ENCODE results near the gene OR2V1. TPM values are rescaled to one million over a fixed set of nuclear protein-coding genes. Genes with fewer than 3 reads are reported as not detected.

The OR2V1 gene
- total RNA-seq, 1 donor from 2014 or later = not detected

- TF ChIP-seq EZH2 (IDR thresholded peaks at IDR 0.05) = no peak
- no peak for TF ChIP-seq EZH2phosphoT487 (IDR thresholded peaks at IDR 0.05)
- no peak for TF ChIP-seq CTCF (IDR thresholded peaks at IDR 0.05)
- DNase-seq (ENCODE audit: low spot score) = no peak
- H3K27me3 ChIP-seq = peaks cover 17% of the 10 kb centered on the region
- Mint-ChIP-seq H3K4me3 (no peak overlapping the region), H3K27me3 (ENCODE audit: insufficient read depth, low read depth) (peaks cover 12% of the 10 kb centered on the region), H3K36me3 (no peaks in the 10 kb centered on the region), H3K4me1 (peaks cover 9% of the 10 kb centered on the region), H3K27ac (no peak overlapping the region), H3K9me3 (no peaks in the 10 kb centered on the region)
- no peak overlapping the region for H3K9ac ChIP-seq
- no peak overlapping the region for H3K27ac ChIP-seq
- peaks cover 16% of the 10 kb centered on the region for H3F3A ChIP-seq (ENCODE audit: low read depth)
- H4K20me1 ChIP-seq (ENCODE audit: low read depth) = no peaks in the 10 kb centered on the region
- no peaks in the 10 kb centered on the region for H3K36me3 ChIP-seq
- H3K4me1 ChIP-seq = no peaks in the 10 kb centered on the region
- H3K4me3 ChIP-seq = no peak overlapping the region
- H3K79me2 ChIP-seq (ENCODE audit: low read depth) = no peaks in the 10 kb centered on the region
- no peak overlapping the region for H2AFZ ChIP-seq (replicated peaks)
- no peaks in the 10 kb centered on the region for H3K9me3 ChIP-seq (ENCODE audit: low read depth)
- no peak overlapping the region for H3K4me2 ChIP-seq
These were observed 25.8 kb upstream of the OR2V1 start for GRCh38 chr5:181156758-181157157.

GRCh38 chr5:181153814-181154213 lies 22.8 kb upstream of the OR2V1 start:
- Histone ChIP-seq H3K27me3 (peaks cover 17% of the 10 kb centered on the region), H3K79me2 (ENCODE audit: low read depth) (no peaks in the 10 kb centered on the region)

GRCh38 chr5:181152406-181152805 lies 21.4 kb upstream of the OR2V1 start:
- no peaks in the 10 kb centered on the region for H3K36me3 Mint-ChIP-seq
- no peak for TF ChIP-seq EZH2phosphoT487 (IDR thresholded peaks at IDR 0.05)
- no peak for TF ChIP-seq CTCF (IDR thresholded peaks at IDR 0.05)
- no peak for TF ChIP-seq EZH2 (IDR thresholded peaks at IDR 0.05)
- H3K27me3 Mint-ChIP-seq (ENCODE audit: insufficient read depth, low read depth) = peaks cover 14% of the 10 kb centered on the region
- no peaks in the 10 kb centered on the region for H3K9me3 Mint-ChIP-seq
- H3K36me3 ChIP-seq = no peaks in the 10 kb centered on the region
- H3K27ac ChIP-seq = no peak overlapping the region
- no peaks in the 10 kb centered on the region for H4K20me1 ChIP-seq (ENCODE audit: low read depth)
- no peaks in the 10 kb centered on the region for H3K4me1 Mint-ChIP-seq
- no peak overlapping the region for H3K4me3 Mint-ChIP-seq
- no peaks in the 10 kb centered on the region for H3K79me2 ChIP-seq (ENCODE audit: low read depth)
- H3K27me3 ChIP-seq = peaks cover 9% of the 10 kb centered on the region
- no peak overlapping the region for H3K4me2 ChIP-seq
- no peak for DNase-seq (ENCODE audit: low spot score)
- no peak overlapping the region for H3K4me3 ChIP-seq
- no peaks in the 10 kb centered on the region for H3F3A ChIP-seq (ENCODE audit: low read depth)
- H3K9me3 ChIP-seq (ENCODE audit: low read depth) = no peaks in the 10 kb centered on the region
- no peaks in the 10 kb centered on the region for H3K4me1 ChIP-seq
- H3K9ac ChIP-seq = no peak overlapping the region
- no peak overlapping the region for H2AFZ ChIP-seq (replicated peaks)
- H3K27ac Mint-ChIP-seq = no peak overlapping the region

More at GRCh38 chr5:181153814-181154213, 22.8 kb upstream of the OR2V1 start:
- H3K36me3 ChIP-seq = no peaks in the 10 kb centered on the region
- H2AFZ ChIP-seq (replicated peaks) = no peak overlapping the region
- H3K9me3 ChIP-seq (ENCODE audit: low read depth) = no peaks in the 10 kb centered on the region
- no peak overlapping the region for H3K4me2 ChIP-seq
- H3K27ac ChIP-seq = no peak overlapping the region
- no peak for DNase-seq (ENCODE audit: low spot score)
- H4K20me1 ChIP-seq (ENCODE audit: low read depth) = no peaks in the 10 kb centered on the region
- Mint-ChIP-seq H3K9me3 (no peaks in the 10 kb centered on the region), H3K4me3 (no peak overlapping the region), H3K27me3 (ENCODE audit: insufficient read depth, low read depth) (peaks cover 14% of the 10 kb centered on the region), H3K4me1 (no peaks in the 10 kb centered on the region), H3K36me3 (no peaks in the 10 kb centered on the region), H3K27ac (no peak overlapping the region)
- TF ChIP-seq EZH2phosphoT487 (IDR thresholded peaks at IDR 0.05) = no peak
- TF ChIP-seq EZH2 (IDR thresholded peaks at IDR 0.05) = no peak
- no peaks in the 10 kb centered on the region for H3K4me1 ChIP-seq
- no peaks in the 10 kb centered on the region for H3F3A ChIP-seq (ENCODE audit: low read depth)
- H3K4me3 ChIP-seq = no peak overlapping the region
- no peak overlapping the region for H3K9ac ChIP-seq

- Mint-ChIP-seq H3K36me3 (no peaks in the 10 kb centered on the region), H3K4me1 (no peaks in the 10 kb centered on the region), H3K27me3 (ENCODE audit: insufficient read depth, low read depth) (peaks cover 18% of the 10 kb centered on the region), H3K4me3 (peak overlapping the region; percentile 10), H3K9me3 (peaks cover 4% of the 10 kb centered on the region), H3K27ac (peak overlapping the region; percentile 57)
- Histone ChIP-seq H3F3A (ENCODE audit: low read depth) (no peaks in the 10 kb centered on the region), H4K20me1 (ENCODE audit: low read depth) (no peaks in the 10 kb centered on the region), H3K4me1 (no peaks in the 10 kb centered on the region), H3K36me3 (no peaks in the 10 kb centered on the region), H3K27ac (no peak overlapping the region), H3K4me2 (no peak overlapping the region), H2AFZ (replicated peaks) (no peak overlapping the region), H3K27me3 (no peaks in the 10 kb centered on the region), H3K9ac (no peak overlapping the region), H3K9me3 (ENCODE audit: low read depth) (no peaks in the 10 kb centered on the region), H3K79me2 (ENCODE audit: low read depth) (no peaks in the 10 kb centered on the region), H3K4me3 (no peak overlapping the region)
- peak; percentile 31 for DNase-seq (ENCODE audit: low spot score)
- TF ChIP-seq EZH2 (IDR thresholded peaks at IDR 0.05) (no peak), CTCF (IDR thresholded peaks at IDR 0.05) (peak; percentile 7)
These were observed 20.2 kb upstream of the OR2V1 start for GRCh38 chr5:181151146-181151545.
